Right lobe of liver (tissue), 4 donors: ENCODE measurements around the gene LPAR3.

ENCODE experiments used
- POLR2A ChIP-seq: fragments of 450-650 bp; IDR thresholded peaks from one replicate; pipeline ENCODE4 v1.6.1; 2017; ENCODE audit warnings: antibody characterized with exemption, mild to moderate bottlenecking
- TF ChIP-seq, protein P1 (sequence below), 4 donors: fragments of 200-600 bp in 3 of 4; fragments of 450-650 bp in 1 of 4; IDR thresholded peaks; one replicate each; pipeline versions ENCODE4 v1.5.1 to v1.8.0; 2016 to 2022; ENCODE audit warnings: antibody characterized with exemption in 4 of 4, mild to moderate bottlenecking in 2 of 4
- donor health status: DM: no; HTN: no; CAD: no.
- donor health status: DM: no; HTN: no; CAD: no.
- donor health status: DM: no; HTN: yes; CAD: no.

DNA sequence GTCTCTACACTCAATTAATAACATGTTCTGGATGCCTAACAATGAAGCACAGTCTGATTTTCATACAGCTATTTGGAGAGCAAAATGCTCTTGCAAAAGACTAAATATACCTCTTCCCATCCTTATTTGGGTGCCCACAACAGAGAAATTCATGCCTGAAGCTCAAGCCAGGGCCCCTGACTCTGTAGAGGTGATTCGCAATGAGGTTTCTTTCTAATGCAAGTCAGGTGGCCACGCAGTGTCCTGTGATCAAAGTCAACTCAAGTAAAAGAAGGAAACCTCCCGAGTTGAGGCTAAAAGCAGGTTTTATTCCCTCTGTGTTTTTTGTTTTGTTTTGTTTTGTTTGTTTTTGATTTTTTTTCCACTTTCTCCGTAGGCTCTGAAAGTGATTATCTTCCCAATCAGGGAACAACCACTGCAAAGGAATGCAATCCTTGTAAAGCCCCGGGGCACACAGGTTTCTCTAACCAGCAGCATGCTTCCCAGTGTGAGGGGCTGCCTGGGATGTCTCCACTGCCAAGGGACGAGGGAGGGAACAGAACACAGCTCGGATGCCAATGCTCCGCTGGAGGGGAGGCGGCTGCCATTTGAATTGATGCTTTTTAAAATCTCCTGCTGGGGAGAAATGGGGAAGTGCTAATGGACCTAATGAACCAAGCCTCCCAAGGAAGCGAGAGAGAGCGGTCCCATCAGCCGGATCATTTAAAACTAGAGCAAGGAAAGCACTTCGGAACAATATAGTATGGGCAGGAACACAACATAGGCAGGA is 128.9 kb downstream of the LPAR3 start:
- TF ChIP-seq, protein P1, sequence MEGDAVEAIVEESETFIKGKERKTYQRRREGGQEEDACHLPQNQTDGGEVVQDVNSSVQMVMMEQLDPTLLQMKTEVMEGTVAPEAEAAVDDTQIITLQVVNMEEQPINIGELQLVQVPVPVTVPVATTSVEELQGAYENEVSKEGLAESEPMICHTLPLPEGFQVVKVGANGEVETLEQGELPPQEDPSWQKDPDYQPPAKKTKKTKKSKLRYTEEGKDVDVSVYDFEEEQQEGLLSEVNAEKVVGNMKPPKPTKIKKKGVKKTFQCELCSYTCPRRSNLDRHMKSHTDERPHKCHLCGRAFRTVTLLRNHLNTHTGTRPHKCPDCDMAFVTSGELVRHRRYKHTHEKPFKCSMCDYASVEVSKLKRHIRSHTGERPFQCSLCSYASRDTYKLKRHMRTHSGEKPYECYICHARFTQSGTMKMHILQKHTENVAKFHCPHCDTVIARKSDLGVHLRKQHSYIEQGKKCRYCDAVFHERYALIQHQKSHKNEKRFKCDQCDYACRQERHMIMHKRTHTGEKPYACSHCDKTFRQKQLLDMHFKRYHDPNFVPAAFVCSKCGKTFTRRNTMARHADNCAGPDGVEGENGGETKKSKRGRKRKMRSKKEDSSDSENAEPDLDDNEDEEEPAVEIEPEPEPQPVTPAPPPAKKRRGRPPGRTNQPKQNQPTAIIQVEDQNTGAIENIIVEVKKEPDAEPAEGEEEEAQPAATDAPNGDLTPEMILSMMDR (IDR thresholded peaks at IDR 0.05) = no peak
- no peak for TF ChIP-seq POLR2A
